ENCODE measurements around the gene OR2D2. TPM values are rescaled to one million over a fixed set of nuclear protein-coding genes. Genes with fewer than 3 reads are reported as not detected.

The OR2D2 gene
- total and polyA plus RNA-seq, 10 of the 15 experiments (the other 5 are each of a cell fraction or from before 2014, with no cell fraction given) = not detected

- TF ChIP-seq MTA2 (IDR thresholded peaks at IDR 0.05; ENCODE audit: low read depth) = no peak
- peak; percentile 21 for TF ChIP-seq MEF2B (IDR thresholded peaks at IDR 0.05; ENCODE audit: partially characterized antibody, poor library complexity, severe bottlenecking)
- TF ChIP-seq E4F1 (IDR thresholded peaks at IDR 0.05; ENCODE audit: borderline replicate concordance, partially characterized antibody) = no peak
- TF ChIP-seq RUNX3 (IDR thresholded peaks at IDR 0.05; ENCODE audit: low read length) = peak; percentile 54
- no peak for TF ChIP-seq PKNOX1 (IDR thresholded peaks at IDR 0.05)
- TF ChIP-seq SREBF2 (IDR thresholded peaks at IDR 0.05; ENCODE audit: low read length) = no peak
- no peak for TF ChIP-seq RAD51 (IDR thresholded peaks at IDR 0.05)
- no peak for TF ChIP-seq ZNF217 (IDR thresholded peaks at IDR 0.05)
- TF ChIP-seq WRNIP1 (IDR thresholded peaks at IDR 0.05; ENCODE audit: borderline replicate concordance, low read depth, low read length) = no peak
- no peak for TF ChIP-seq RELA (IDR thresholded peaks at IDR 0.05; ENCODE audit: borderline replicate concordance, partially characterized antibody)
- TF ChIP-seq CEBPB (IDR thresholded peaks at IDR 0.05; ENCODE audit: borderline replicate concordance in 1 of 2, low read depth in 2 of 2, low read length in 2 of 2) = no peak
- TF ChIP-seq JUNB (IDR thresholded peaks at IDR 0.05) = 0 out of 2 replicates have a peak, but pooled peaks have one; percentile 21
- POLR2A ChIA-PET = no interaction called here
- Histone ChIP-seq H3K9me3 (replicated peaks; ENCODE audit: control insufficient read depth, insufficient read depth, low read length) (no peaks in the 10 kb centered on the region), H3K4me1 (ENCODE audit: control insufficient read depth, insufficient read depth, low read length) (no peaks in the 10 kb centered on the region), H3K9ac (ENCODE audit: control insufficient read depth, insufficient read depth, low read length) (no peak overlapping the region), H2AFZ (ENCODE audit: control insufficient read depth, low read depth, low read length) (no peak overlapping the region), H3K4me2 (ENCODE audit: control insufficient read depth, insufficient read depth) (no peak overlapping the region), H3K27me3 (replicated peaks in 1 of 2; ENCODE audit: control insufficient read depth in 2 of 2, insufficient read depth in 2 of 2, low read length in 1 of 2) (no peaks in the 10 kb centered on the region), H3K36me3 (ENCODE audit: control insufficient read depth in 2 of 2, insufficient read depth in 2 of 2, low read length in 1 of 2) (no peaks in the 10 kb centered on the region), H3K27ac (ENCODE audit: control insufficient read depth, insufficient read depth) (no peak overlapping the region), H3K79me2 (ENCODE audit: control insufficient read depth, insufficient read depth, low read length) (no peaks in the 10 kb centered on the region), H4K20me1 (ENCODE audit: control insufficient read depth, insufficient read depth) (no peaks in the 10 kb centered on the region), H3K4me3 (no peak overlapping the region)
- intact Hi-C loops (cut with micrococcal nuclease; ENCODE audit: unreplicated experiment) = no loop called here
- no peak for FAIRE-seq
- BruUV-seq (replicated peaks) = no TSS peak
- peak; percentile 12 for DNase-seq (ENCODE audit: low read depth, low spot score)
- RAD21 ChIA-PET (ENCODE audit: unreplicated experiment) = no interaction called here
- SMC1A ChIA-PET (ENCODE audit: uncharacterized antibody, unreplicated experiment) = no interaction called here
- CTCF ChIA-PET = interaction anchor here (0.6 kb wide), 1 partner anchor 319 kb away, joined by 3 read pairs; no protein-coding TSS in a partner anchor
- peak; percentile 98 for ATAC-seq
- in situ Hi-C loops (cut with MboI) = no loop called here
These were observed 2.7 kb upstream of the OR2D2 start for GRCh38 chr11:6895010-6895409.

Measured in GM12878 (cell line).